GM19043 (cell line): ENCODE results near the gene HNRNPLL.
A peak's percentile ranks its signal among the peaks of the same experiment; 100 is the strongest.

Source experiments
- ATAC-seq: cut with Tn5 transposase; IDR thresholded peaks from one replicate; pipeline ENCODE4 v1.9.1; 2021; ENCODE audit warnings: low read depth; ENCODE audit not compliant: unreplicated experiment

The HNRNPLL gene

GRCh38 chr2:38598200-38598990, 4.3 kb downstream of the HNRNPLL start:
- no peak for ATAC-seq

- no peak for ATAC-seq
Measured at GRCh38 chr2:38597115-38597514, 5.6 kb downstream of the HNRNPLL start.

- no peak for ATAC-seq
Measured at GRCh38 chr2:38596229-38596628, 6.5 kb downstream of the HNRNPLL start.

GRCh38 chr2:38592951-38593350, 9.8 kb downstream of the HNRNPLL start:
- no peak for ATAC-seq

- no peak for ATAC-seq
Measured at GRCh38 chr2:38591152-38591551, 11.6 kb downstream of the HNRNPLL start.

- no peak for ATAC-seq
Measured at GRCh38 chr2:38590053-38590452, 12.7 kb downstream of the HNRNPLL start.

- ATAC-seq: no peak
Measured at GRCh38 chr2:38586931-38587330, 15.8 kb downstream of the HNRNPLL start.

GRCh38 chr2:38584881-38585280, 17.8 kb downstream of the HNRNPLL start:
- ATAC-seq: no peak

- ATAC-seq: no peak
Measured at GRCh38 chr2:38583994-38584393, 18.7 kb downstream of the HNRNPLL start.

GRCh38 chr2:38583524-38583923, 19.2 kb downstream of the HNRNPLL start:
- ATAC-seq: no peak

GRCh38 chr2:38581193-38582147, 21.3 kb downstream of the HNRNPLL start:
- ATAC-seq: peak; percentile 61

GRCh38 chr2:38580115-38580636, 22.6 kb downstream of the HNRNPLL start:
- ATAC-seq: no peak

GRCh38 chr2:38578832-38579231, 23.9 kb downstream of the HNRNPLL start:
- no peak for ATAC-seq

GRCh38 chr2:38574278-38574677, 28.4 kb downstream of the HNRNPLL start:
- ATAC-seq: no peak

GRCh38 chr2:38572167-38572566, 30.6 kb downstream of the HNRNPLL start:
- ATAC-seq: no peak

GRCh38 chr2:38571193-38571592, 31.5 kb downstream of the HNRNPLL start:
- ATAC-seq: no peak

- ATAC-seq: no peak
Measured at GRCh38 chr2:38568724-38569436, 33.8 kb downstream of the HNRNPLL start.

GRCh38 chr2:38565333-38565732, 37.4 kb downstream of the HNRNPLL start:
- no peak for ATAC-seq

- no peak for ATAC-seq
Measured at GRCh38 chr2:38561691-38562090, 41.0 kb downstream of the HNRNPLL start.

GRCh38 chr2:38560092-38560491, 42.6 kb downstream of the HNRNPLL start:
- no peak for ATAC-seq

- ATAC-seq: no peak
Measured at GRCh38 chr2:38557981-38558380, 44.7 kb downstream of the HNRNPLL start.
